Measurements from ENCODE around the gene HERC2.

HERC2 gene

GRCh38 chr15:28098766-28099554 is 223.0 kb downstream of the HERC2 start, which contains the start of gene OCA2:
OCA2 (minus strand) TSS chr15:28099315; CDS start chr15:28081874, 17,441 bp downstream.
- H3K9me3 Mint-ChIP-seq: no peaks in the 10 kb centered on the region
- H3K4me1 Mint-ChIP-seq: peaks cover 38% of the 10 kb centered on the region
- H3K4me3 Mint-ChIP-seq: peak within 1 kb of the TSS; percentile 9 to 67
- DNase-seq (peak; percentile 45 to 51), ATAC-seq (peak; percentile 15)
- H3K27me3 Mint-ChIP-seq: peaks cover 66% of the 10 kb centered on the region
- H3K27ac Mint-ChIP-seq: no peak within 1 kb of the TSS

GRCh38 chr15:28098360-28098765 is 223.6 kb downstream of the HERC2 start:
- no peak overlapping the region for H3K27ac Mint-ChIP-seq
- H3K9me3 Mint-ChIP-seq: no peaks in the 10 kb centered on the region
- DNase-seq: no peak
- ATAC-seq: no peak
- no peak overlapping the region for H3K4me3 Mint-ChIP-seq
- H3K4me1 Mint-ChIP-seq: peaks cover 42% of the 10 kb centered on the region
- H3K27me3 Mint-ChIP-seq: peaks cover 66% of the 10 kb centered on the region

- H3K27ac Mint-ChIP-seq: no peak overlapping the region
- ATAC-seq (no peak), DNase-seq (no peak)
- H3K4me1 Mint-ChIP-seq: peaks cover 42% of the 10 kb centered on the region
- no peaks in the 10 kb centered on the region for H3K9me3 Mint-ChIP-seq
- H3K4me3 Mint-ChIP-seq: peak overlapping the region; percentile 31 to 73
- peaks cover 66% of the 10 kb centered on the region for H3K27me3 Mint-ChIP-seq
Observed at GRCh38 chr15:28097656-28098359, 224.2 kb downstream of the HERC2 start.

DNA sequence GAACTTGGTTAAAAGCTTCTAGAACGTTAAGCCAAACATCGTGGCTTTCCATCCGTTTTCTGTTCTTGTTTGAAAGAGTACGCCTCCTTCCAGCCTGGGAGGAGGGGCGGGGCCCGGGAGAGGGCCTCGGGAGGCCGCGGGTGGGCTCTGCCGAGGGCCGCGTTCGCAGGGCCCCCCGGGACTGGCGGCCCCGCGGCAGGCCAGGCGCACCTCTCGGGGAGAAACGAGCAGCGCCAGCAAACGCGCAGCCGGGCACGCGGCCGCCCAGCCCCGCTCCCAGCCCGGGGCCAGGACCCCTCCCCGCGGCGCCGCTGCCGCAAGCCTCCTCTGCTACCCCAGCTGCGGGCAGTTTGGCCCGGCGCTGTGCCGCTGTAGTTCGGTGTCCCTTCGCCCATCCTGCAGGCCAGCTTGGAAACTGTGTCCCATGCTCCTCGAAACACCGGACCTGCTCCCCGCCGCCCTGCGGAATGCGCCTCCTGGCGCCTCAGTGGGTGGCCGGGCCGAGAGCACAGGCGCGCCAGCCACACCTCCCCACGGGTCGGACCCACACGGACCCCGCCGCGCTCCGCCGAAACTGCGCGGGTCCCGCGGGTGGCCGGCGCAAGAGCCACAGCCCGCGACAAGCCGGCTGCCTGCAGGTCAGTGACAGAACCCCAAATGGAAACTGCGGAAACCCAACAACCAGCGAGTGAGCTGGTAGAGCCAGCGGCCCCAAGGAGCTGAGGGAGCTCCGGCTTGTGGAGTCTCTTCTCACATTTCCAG is 225.1 kb downstream of the HERC2 start:
- peak overlapping the region; percentile 88 to 91 for H3K4me3 Mint-ChIP-seq
- no peaks in the 10 kb centered on the region for H3K9me3 Mint-ChIP-seq
- H3K27me3 Mint-ChIP-seq: peaks cover 76% of the 10 kb centered on the region
- peaks cover 42% of the 10 kb centered on the region for H3K4me1 Mint-ChIP-seq
- ATAC-seq (no peak), DNase-seq (peak in 1 of 2 donors; percentile 17)
- no peak overlapping the region for H3K27ac Mint-ChIP-seq

DNA sequence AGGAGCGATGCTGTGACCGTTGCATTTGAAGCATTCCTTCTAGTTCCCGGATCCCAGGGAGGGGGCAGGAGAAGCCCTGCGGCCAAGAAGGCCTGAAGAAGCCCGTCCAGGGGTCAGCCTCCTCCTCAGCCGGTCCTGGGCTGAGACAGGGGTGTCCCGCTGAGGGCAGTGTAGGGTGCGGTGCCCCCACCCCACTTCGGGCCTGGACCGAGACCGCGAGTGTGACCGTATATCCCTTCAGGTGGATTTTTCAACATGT is 225.6 kb downstream of the HERC2 start:
- peaks cover 42% of the 10 kb centered on the region for H3K4me1 Mint-ChIP-seq
- peak overlapping the region; percentile 88 to 91 for H3K4me3 Mint-ChIP-seq
- H3K27ac Mint-ChIP-seq: peak overlapping the region in 1 of 2 donors; percentile 48
- H3K9me3 Mint-ChIP-seq: no peaks in the 10 kb centered on the region
- no peak for DNase-seq
- ATAC-seq: peak; percentile 7
- peaks cover 81% of the 10 kb centered on the region for H3K27me3 Mint-ChIP-seq

DNA sequence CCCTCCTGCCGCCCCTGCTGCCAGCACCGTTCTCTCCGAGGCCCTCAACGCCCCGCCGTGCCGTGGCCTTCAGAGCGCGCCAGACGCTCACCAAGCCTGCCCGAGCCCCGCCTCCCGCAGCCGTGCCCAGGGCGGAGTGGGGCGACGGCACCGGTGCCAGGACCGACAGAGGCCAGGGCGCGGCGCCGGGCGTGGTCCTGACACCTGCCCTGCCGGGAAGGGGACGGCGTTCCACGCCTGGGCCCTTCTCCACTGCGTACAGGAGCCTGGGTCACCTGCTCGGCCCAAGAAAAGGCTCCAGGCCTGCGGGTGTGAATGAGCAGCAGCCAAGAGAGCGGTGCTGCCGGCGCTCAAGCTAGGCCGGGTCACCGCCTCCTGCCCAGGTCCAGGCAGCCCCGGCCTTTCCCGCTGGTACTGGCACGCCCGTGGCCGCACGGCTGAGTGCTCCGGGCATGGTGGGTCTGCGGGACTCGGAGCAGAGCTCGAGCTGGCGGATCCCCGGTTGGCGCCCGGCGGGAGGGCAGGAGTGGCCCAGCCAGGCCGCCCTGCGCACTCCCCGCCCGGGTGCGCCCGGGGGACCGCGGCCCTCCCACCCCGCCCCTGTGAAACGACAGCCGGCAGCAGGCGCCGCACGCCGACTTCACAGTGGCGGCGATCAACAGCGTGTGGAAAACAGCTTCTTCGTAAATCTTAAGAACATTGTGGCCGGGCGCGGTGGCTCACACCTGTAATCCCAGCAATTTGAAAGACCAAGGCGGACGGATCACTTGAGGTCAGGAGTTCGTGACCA is 227.1 kb downstream of the HERC2 start:
- Mint-ChIP-seq H3K4me1 (peaks cover 41% of the 10 kb centered on the region), H3K9me3 (peaks cover 0 to 10% of the 10 kb centered on the region in 2 donors), H3K27ac (no peak overlapping the region), H3K27me3 (peaks cover 87% of the 10 kb centered on the region), H3K4me3 (peak overlapping the region; percentile 88 to 91)
- DNase-seq (peak; percentile 27 to 31), ATAC-seq (peak; percentile 31)

- ATAC-seq: no peak
- Mint-ChIP-seq H3K27ac (no peak overlapping the region), H3K27me3 (peaks cover 89% of the 10 kb centered on the region), H3K9me3 (peaks cover 0 to 19% of the 10 kb centered on the region in 2 donors), H3K4me1 (peaks cover 34% of the 10 kb centered on the region), H3K4me3 (peak overlapping the region; percentile 58 to 60)
- no peak for DNase-seq
Observed at GRCh38 chr15:28093752-28094535, 228.0 kb downstream of the HERC2 start.

GRCh38 chr15:28091313-28091712 is 230.7 kb downstream of the HERC2 start:
- DNase-seq (no peak), ATAC-seq (no peak)
- Mint-ChIP-seq H3K9me3 (peaks cover 5 to 27% of the 10 kb centered on the region in 2 donors), H3K27ac (no peak overlapping the region), H3K4me3 (no peak overlapping the region), H3K27me3 (peaks cover 86% of the 10 kb centered on the region), H3K4me1 (peaks cover 28% of the 10 kb centered on the region)

DNA sequence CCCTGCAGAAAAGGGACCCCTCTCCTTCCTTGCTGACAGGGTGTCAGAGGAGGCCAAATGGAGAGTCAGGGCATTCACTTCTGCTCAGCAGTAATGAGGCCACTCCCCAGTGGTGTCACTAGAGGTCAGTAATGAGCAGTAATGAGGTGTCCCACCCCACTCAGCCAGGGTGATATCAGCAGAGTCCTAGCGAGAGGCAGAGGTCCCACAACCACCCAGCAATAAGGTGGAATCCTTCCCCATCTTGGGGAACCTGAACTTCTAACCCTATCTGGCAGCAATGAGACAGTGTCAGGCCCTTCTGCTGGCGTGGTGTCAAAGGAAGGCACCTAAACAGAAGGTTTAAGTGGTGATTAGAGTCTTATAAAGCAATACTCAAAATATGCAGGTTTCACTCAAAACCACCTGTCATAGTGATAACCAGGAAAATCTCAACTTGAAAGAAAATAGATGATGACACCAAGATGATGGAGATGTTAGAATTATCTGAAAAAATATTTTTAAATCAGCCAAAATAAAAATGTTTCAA is 235.7 kb downstream of the HERC2 start:
- ATAC-seq (peak; percentile 98), DNase-seq (peak; percentile 60 to 62)
- Mint-ChIP-seq H3K4me1 (peaks cover 14% of the 10 kb centered on the region), H3K27me3 (peaks cover 65% of the 10 kb centered on the region), H3K9me3 (peaks cover 5 to 27% of the 10 kb centered on the region in 2 donors), H3K27ac (no peak overlapping the region), H3K4me3 (no peak overlapping the region)

GRCh38 chr15:28085489-28086174 is 236.3 kb downstream of the HERC2 start:
- H3K4me3 Mint-ChIP-seq: no peak overlapping the region
- H3K9me3 Mint-ChIP-seq: peaks cover 5 to 24% of the 10 kb centered on the region in 2 donors
- H3K27me3 Mint-ChIP-seq: peaks cover 59% of the 10 kb centered on the region
- H3K4me1 Mint-ChIP-seq: peaks cover 14% of the 10 kb centered on the region
- ATAC-seq: peak; percentile 27
- peak overlapping the region in 1 of 2 donors; percentile 71 for H3K27ac Mint-ChIP-seq
- DNase-seq: no peak

GRCh38 chr15:28084547-28084946 is 237.4 kb downstream of the HERC2 start:
- peaks cover 5 to 13% of the 10 kb centered on the region in 2 donors for H3K9me3 Mint-ChIP-seq
- H3K27me3 Mint-ChIP-seq: peaks cover 58% of the 10 kb centered on the region
- ATAC-seq (no peak), DNase-seq (no peak)
- peaks cover 14% of the 10 kb centered on the region for H3K4me1 Mint-ChIP-seq
- no peak overlapping the region for H3K27ac Mint-ChIP-seq
- H3K4me3 Mint-ChIP-seq: no peak overlapping the region

DNA sequence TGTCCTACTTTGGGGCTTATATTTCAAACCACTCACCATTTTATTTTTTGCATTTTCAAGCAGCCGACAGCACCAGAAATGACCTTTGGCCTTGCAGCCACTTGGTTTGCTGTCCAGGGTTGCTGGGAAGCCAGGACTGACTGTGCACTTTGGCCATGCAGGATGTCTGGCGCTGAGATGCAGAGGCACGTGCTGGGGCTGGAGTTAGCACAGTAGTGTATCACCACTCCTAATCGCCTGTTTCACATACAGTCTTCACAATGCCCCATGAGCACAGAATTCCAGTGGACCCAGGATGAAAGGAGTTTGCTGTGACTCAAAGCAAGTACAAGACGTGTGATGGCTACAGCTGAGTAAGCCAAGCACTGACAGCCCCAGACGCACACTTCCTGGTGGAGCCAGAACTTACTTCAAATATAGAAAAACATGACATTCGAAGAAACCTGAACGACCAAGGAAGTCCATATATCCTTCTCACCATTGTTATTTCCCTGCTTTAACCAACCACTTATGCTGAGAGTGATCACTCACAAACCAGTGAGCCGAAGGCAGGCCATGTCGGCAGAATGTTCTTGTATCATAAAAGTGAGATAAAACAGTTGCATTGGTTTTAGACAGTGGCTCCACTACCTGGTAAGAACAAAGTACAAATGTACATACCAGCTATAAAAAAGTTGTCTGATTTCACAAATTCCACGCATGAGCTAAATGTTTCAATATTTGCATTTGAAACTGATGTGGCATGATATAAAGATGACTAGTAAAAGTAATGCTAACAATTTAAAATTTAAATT is 238.9 kb downstream of the HERC2 start:
- DNase-seq: no peak
- Mint-ChIP-seq H3K27me3 (peaks cover 46% of the 10 kb centered on the region), H3K27ac (no peak overlapping the region)

DNA sequence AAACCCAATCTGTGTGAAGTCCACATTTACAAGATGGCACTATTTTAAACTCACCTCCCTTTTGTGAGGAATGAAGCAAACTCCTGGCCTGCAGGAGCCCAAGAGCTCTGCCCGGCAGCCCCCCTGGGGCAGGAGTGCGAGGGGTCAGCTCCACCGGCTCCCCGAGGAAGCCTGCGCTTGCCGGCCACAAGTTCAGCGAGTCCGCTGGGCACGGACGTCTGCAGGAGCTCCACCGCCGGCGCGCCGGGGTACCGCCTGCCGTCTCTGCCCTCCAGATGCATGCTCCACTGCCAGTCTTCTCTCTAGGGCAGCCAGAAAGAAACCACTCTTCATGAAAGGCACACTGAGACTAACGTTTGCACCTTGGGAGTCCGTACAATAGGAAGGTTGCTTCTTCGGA is 240.4 kb downstream of the HERC2 start:
- ATAC-seq (no peak), DNase-seq (no peak)
- H3K4me3 Mint-ChIP-seq: no peak overlapping the region
- no peak overlapping the region for H3K27ac Mint-ChIP-seq
- H3K27me3 Mint-ChIP-seq: peaks cover 38% of the 10 kb centered on the region
- H3K4me1 Mint-ChIP-seq: peaks cover 6% of the 10 kb centered on the region
- H3K9me3 Mint-ChIP-seq: no peaks in the 10 kb centered on the region

More for the DNA sequence above, 238.9 kb downstream of the HERC2 start:
- Mint-ChIP-seq H3K9me3 (peaks cover 0 to under 1% of the 10 kb centered on the region in 2 donors), H3K4me1 (peaks cover 14% of the 10 kb centered on the region), H3K4me3 (no peak overlapping the region)
- ATAC-seq: no peak

Measured in stimulated activated naive CD8-positive, alpha-beta T cell treated with anti-CD3 and anti-CD28 coated beads, Interleukin-15, amount 100 ng/mL, for 72 hours (primary cell).